ENCODE measurements around the gene WWTR1. TPM values are rescaled to one million over a fixed set of nuclear protein-coding genes. Genes with fewer than 3 reads are reported as not detected.

Gene WWTR1
- total RNA-seq, 1 experiment from 2014 or later: 24.4 TPM

DNA sequence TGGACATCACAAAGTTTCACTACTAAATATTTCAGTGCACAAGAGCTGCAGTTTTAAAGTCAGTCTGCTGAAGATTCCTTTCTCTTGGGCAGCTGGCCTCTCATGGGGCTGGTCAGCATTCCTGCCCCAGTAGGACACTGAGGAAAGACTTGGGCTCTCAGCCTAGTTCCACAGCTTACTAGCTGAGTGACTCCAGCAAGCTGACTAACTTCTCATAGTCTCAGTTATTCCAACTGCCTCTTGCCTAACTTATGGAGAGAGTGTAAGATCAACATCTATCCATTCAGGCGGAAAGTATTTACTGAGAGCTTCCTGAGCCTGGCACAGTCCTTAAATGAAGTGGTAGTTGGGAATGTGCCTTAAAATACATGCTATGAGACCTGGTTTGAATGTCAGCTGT, 156.3 kb downstream of the WWTR1 start:
- no peak overlapping the region for H3K4me2 ChIP-seq (ENCODE audit: insufficient read depth, insufficient read length, low read length)
- no peak for DNase-seq

More for the DNA sequence above, 156.3 kb downstream of the WWTR1 start:
- Histone ChIP-seq H3K79me2 (ENCODE audit: insufficient read depth, low read length) (no peaks in the 10 kb centered on the region), H2BK15ac (ENCODE audit: low read depth, low read length) (no peak overlapping the region), H4K91ac (ENCODE audit: insufficient read length, low read depth, low read length) (no peak overlapping the region), H3K4me1 (ENCODE audit: insufficient read depth, low read length) (no peaks in the 10 kb centered on the region), H3K27me3 (ENCODE audit: insufficient read depth, low read length) (no peaks in the 10 kb centered on the region), H3K56ac (ENCODE audit: insufficient read length, low read depth, low read length) (no peak overlapping the region), H2AK5ac (ENCODE audit: insufficient read length, low read length) (no peak overlapping the region), H2BK20ac (ENCODE audit: low read depth, low read length, poor library complexity, severe bottlenecking) (peak overlapping the region; percentile 75), H3K23me2 (ENCODE audit: insufficient read length, low read depth, low read length, poor library complexity, severe bottlenecking) (no peaks in the 10 kb centered on the region), H3K27ac (ENCODE audit: insufficient read length, low read depth, low read length) (no peak overlapping the region), H2BK12ac (ENCODE audit: insufficient read length, low read depth, low read length) (peak overlapping the region; percentile 35), H2BK120ac (ENCODE audit: low read depth, low read length, poor library complexity, severe bottlenecking) (no peak overlapping the region), H3K23ac (ENCODE audit: insufficient read length, low read depth, low read length) (no peak overlapping the region), H3K9ac (ENCODE audit: extremely low read depth, insufficient read length, low read length) (no peak overlapping the region), H2BK5ac (ENCODE audit: insufficient read length, low read length) (no peak overlapping the region), H4K5ac (ENCODE audit: insufficient read length, low read depth, low read length) (no peak overlapping the region), H3T11ph (ENCODE audit: low read length) (no peak overlapping the region), H3K9me3 (ENCODE audit: control insufficient read depth, low read depth, low read length) (no peaks in the 10 kb centered on the region), H3K14ac (ENCODE audit: insufficient read depth, low read length) (no peak overlapping the region), H3K18ac (ENCODE audit: insufficient read length, low read depth, low read length) (no peak overlapping the region), H3K79me1 (ENCODE audit: insufficient read depth, low read depth, low read length, poor library complexity, severe bottlenecking) (no peaks in the 10 kb centered on the region), H4K8ac (replicated peaks; ENCODE audit: insufficient read length, low read depth, low read length) (no peak overlapping the region), H4K20me1 (ENCODE audit: control insufficient read depth, insufficient read depth, insufficient read length) (no peaks in the 10 kb centered on the region), H2AFZ (ENCODE audit: low read length) (no peak overlapping the region), H3K4ac (ENCODE audit: low read depth, low read length) (no peak overlapping the region)
- Mint-ChIP-seq H3K27me3 (ENCODE audit: low read depth) (no peaks in the 10 kb centered on the region), H3K4me3 (no peak overlapping the region), H3K9me3 (no peaks in the 10 kb centered on the region), H3K4me1 (peaks cover 4 to 5% of the 10 kb centered on the region in 2 experiments; a peak in 3 of 4 replicates), H3K27ac (no peak overlapping the region), H3K36me3 (ENCODE audit: insufficient read depth in 1 of 3, low read depth in 3 of 3) (no peaks in the 10 kb centered on the region)
- TF ChIP-seq, protein P1, sequence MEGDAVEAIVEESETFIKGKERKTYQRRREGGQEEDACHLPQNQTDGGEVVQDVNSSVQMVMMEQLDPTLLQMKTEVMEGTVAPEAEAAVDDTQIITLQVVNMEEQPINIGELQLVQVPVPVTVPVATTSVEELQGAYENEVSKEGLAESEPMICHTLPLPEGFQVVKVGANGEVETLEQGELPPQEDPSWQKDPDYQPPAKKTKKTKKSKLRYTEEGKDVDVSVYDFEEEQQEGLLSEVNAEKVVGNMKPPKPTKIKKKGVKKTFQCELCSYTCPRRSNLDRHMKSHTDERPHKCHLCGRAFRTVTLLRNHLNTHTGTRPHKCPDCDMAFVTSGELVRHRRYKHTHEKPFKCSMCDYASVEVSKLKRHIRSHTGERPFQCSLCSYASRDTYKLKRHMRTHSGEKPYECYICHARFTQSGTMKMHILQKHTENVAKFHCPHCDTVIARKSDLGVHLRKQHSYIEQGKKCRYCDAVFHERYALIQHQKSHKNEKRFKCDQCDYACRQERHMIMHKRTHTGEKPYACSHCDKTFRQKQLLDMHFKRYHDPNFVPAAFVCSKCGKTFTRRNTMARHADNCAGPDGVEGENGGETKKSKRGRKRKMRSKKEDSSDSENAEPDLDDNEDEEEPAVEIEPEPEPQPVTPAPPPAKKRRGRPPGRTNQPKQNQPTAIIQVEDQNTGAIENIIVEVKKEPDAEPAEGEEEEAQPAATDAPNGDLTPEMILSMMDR (conservative IDR thresholded peaks at IDR 0.05): no peak
- WGBS (ENCODE audit: extremely low coverage, insufficient read length, low lambda C conversion rate): no CpG with 5 or more reads among the region's 1 CpG
